GM13976 (cell line): ENCODE measurements around the gene IMMP2L.
"Not testable (repeated sequence)": the region's sequence is repeated elsewhere in the genome, so short reads cannot be mapped to it uniquely, and the experiment has no call there.

ENCODE experiments used
- DNase-seq: peaks from one replicate; pipeline ENCODE4 v3.0.0; 2012; ENCODE audit warnings: low spot score
- CTCF ChIP-seq: IDR thresholded peaks from 2 replicates; pipeline ENCODE4 v1.5.1; 2012; ENCODE audit warnings: borderline replicate concordance, mild to moderate bottlenecking; ENCODE audit not compliant: insufficient read depth; ENCODE audit errors: extremely low read depth, missing control alignments, control extremely low read depth
- in situ Hi-C: fragments of 300-500 bp; cut with MboI; formaldehyde crosslinking; loops from one replicate; pipeline ENCODE4 v1.12.0; 2022; ENCODE audit warnings: low sequenced_read_pairs, mixed read lengths, inconsistent platforms; ENCODE audit not compliant: unreplicated experiment

IMMP2L gene

GRCh38 chr7:111473449-111474198, 88.7 kb downstream of the IMMP2L start:
- in situ Hi-C loops, result no loop called here
- no peak for TF ChIP-seq CTCF
- no peak for DNase-seq

GRCh38 chr7:111470998-111471397, 91.3 kb downstream of the IMMP2L start:
- in situ Hi-C loops, result no loop called here
- DNase-seq, result no peak
- no peak for TF ChIP-seq CTCF

- DNase-seq, in situ Hi-C loops: not testable (repeated sequence)
Observed at GRCh38 chr7:111469894-111470293, 92.4 kb downstream of the IMMP2L start.

- in situ Hi-C loops, DNase-seq: not testable (repeated sequence)
Observed at GRCh38 chr7:111465774-111466173, 96.5 kb downstream of the IMMP2L start.

- no peak for DNase-seq
- in situ Hi-C loops, result no loop called here
- TF ChIP-seq CTCF, result no peak
Observed at GRCh38 chr7:111460695-111461094, 101.6 kb downstream of the IMMP2L start.

- no peak for DNase-seq
- no peak for TF ChIP-seq CTCF
- in situ Hi-C loops, result no loop called here
Observed at GRCh38 chr7:111459757-111460280, 102.5 kb downstream of the IMMP2L start.

GRCh38 chr7:111459065-111459756, 103.1 kb downstream of the IMMP2L start:
- in situ Hi-C loops, result no loop called here
- no peak for TF ChIP-seq CTCF

GRCh38 chr7:111450705-111451104, 111.6 kb downstream of the IMMP2L start:
- in situ Hi-C loops, DNase-seq: not testable (repeated sequence)

More at GRCh38 chr7:111459065-111459756, 103.1 kb downstream of the IMMP2L start:
- no peak for DNase-seq

- DNase-seq, in situ Hi-C loops: not testable (repeated sequence)
Observed at GRCh38 chr7:111447502-111447901, 114.8 kb downstream of the IMMP2L start.
